Activated naive CD8-positive, alpha-beta T cell treated with anti-CD3 and anti-CD28 coated beads, Interleukin-2, amount 10 ng/mL, durations not matched to agents 7 days and 5 days (primary cell): ENCODE data around the gene ATP5F1D. TPM values are rescaled to one million over a fixed set of nuclear protein-coding genes. Genes with fewer than 3 reads are reported as not detected.

Experiments used
- ATAC-seq: fragments of 150-1000 bp; cut with Tn5 transposase; one replicate; pipeline ENCODE4 v1.10.0; 2021; ENCODE audit warnings: low read depth, moderate library complexity
- POLR2A ChIA-PET: fragments of 350-600 bp; sonication (Branson Sonifier 250); formaldehyde crosslinking; loops from one replicate; lab custom pipeline; 2021; ENCODE audit warnings: antibody characterized with exemption; lab: Charles Lee
- DNase-seq: peaks from one replicate; pipeline ENCODE4 v3.0.0; 2021
- H3K27ac Mint-ChIP-seq: one replicate; pipeline ENCODE4 v1.8.0; 2022; ENCODE audit warnings: mild to moderate bottlenecking, mixed read lengths
- H3K27me3 Mint-ChIP-seq: one replicate; pipeline ENCODE4 v1.8.0; 2022; ENCODE audit warnings: mild to moderate bottlenecking, moderate library complexity, mixed read lengths
- H3K36me3 Mint-ChIP-seq: one replicate; pipeline ENCODE4 v1.8.0; 2021; ENCODE audit warnings: mild to moderate bottlenecking, mixed read lengths
- H3K4me1 Mint-ChIP-seq: one replicate; pipeline ENCODE4 v1.8.0; 2021; ENCODE audit warnings: mixed read lengths
- H3K4me3 Mint-ChIP-seq: one replicate; pipeline ENCODE4 v1.8.0; 2022; ENCODE audit warnings: mild to moderate bottlenecking, moderate library complexity, mixed read lengths
- H3K9me3 Mint-ChIP-seq: one replicate; pipeline ENCODE4 v1.8.0; 2021; ENCODE audit warnings: mixed read lengths
- total RNA-seq, 2 experiments: library from RNA; stranded (reverse); gene quantifications; one replicate each; pipeline ENCODE4 v1.2.3, GENCODE V29; 2021

Gene ATP5F1D
- total RNA-seq, 2 experiments from 2014 or later, result 157 to 161 TPM

DNA sequence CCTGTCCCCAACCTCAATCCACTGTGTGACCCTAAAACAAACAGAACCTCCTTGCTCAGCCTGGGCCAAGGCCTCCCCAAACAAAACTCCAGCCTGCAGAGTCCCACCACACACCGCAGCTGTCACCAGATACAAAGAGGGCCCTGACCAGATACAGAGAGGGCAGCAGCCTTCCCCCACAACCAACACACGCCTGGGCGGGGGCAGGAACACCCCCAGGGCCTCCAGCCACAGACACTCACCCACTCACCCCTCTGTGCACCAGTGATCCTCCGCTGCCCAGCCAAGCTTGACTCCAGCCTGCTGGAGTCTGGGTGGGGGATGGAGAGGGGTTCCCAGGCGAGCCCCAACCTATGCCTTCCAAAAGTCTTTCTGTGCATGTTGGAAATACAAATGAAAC lies 21.6 kb downstream of the ATP5F1D start:
- no peaks in the 10 kb centered on the region for H3K27me3 Mint-ChIP-seq
- peak overlapping the region; percentile 81 for H3K4me3 Mint-ChIP-seq
- H3K36me3 Mint-ChIP-seq, result peaks cover 6% of the 10 kb centered on the region
- no peak for DNase-seq
- peak overlapping the region; percentile 85 for H3K27ac Mint-ChIP-seq
- H3K9me3 Mint-ChIP-seq, result no peaks in the 10 kb centered on the region
- POLR2A ChIA-PET, result interaction anchor here (0.6 to 3.3 kb wide), 4 partner anchors 11 to 188 kb away, joined by 3 to 27 read pairs (median 4); partner anchors contain the start of gene FAM174C
- peaks cover 35% of the 10 kb centered on the region for H3K4me1 Mint-ChIP-seq
- ATAC-seq, result no peak

- H3K4me1 Mint-ChIP-seq, result peaks cover 28% of the 10 kb centered on the region
- H3K4me3 Mint-ChIP-seq, result peak overlapping the region; percentile 71
- H3K36me3 Mint-ChIP-seq, result peaks cover 7% of the 10 kb centered on the region
- H3K9me3 Mint-ChIP-seq, result no peaks in the 10 kb centered on the region
- H3K27me3 Mint-ChIP-seq, result no peaks in the 10 kb centered on the region
- DNase-seq (no peak), ATAC-seq (no peak)
- POLR2A ChIA-PET, result interaction anchor here (1.7 to 6.8 kb wide), 5 partner anchors 10 to 21 kb away, joined by 4 to 385 read pairs (median 10); partner anchors contain the start of genes ATP5F1D and MIDN
- H3K27ac Mint-ChIP-seq, result peak overlapping the region; percentile 81
Observed at GRCh38 chr19:1264801-1265614, 23.5 kb downstream of the ATP5F1D start.

DNA sequence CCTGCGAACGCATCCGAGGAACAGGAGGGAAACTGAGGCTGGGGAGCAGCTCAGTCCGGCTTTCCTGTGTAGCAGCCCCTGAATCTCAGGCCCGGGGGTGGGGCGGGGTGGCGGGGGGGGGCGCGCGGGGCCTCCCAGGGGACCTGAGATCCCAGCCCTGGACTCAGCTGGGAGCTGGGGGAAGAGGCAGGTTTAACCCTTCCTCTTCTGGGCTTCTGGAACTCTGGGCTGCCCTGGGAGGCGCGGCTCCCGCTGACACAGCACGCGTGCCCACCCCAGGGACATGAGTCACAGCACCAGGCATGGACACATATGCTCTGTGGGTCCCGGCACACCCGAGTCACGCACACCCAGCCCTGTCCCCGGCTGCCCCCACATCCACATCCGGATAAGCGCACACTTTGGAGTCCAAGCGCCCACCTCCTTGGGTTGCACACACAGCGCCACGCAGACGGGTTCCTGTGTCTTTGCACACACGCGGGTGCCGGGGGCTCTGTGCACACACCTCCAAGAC lies 24.1 kb downstream of the ATP5F1D start:
- peak overlapping the region; percentile 81 for H3K27ac Mint-ChIP-seq
- H3K4me1 Mint-ChIP-seq, result peaks cover 33% of the 10 kb centered on the region
- POLR2A ChIA-PET, result interaction anchor here (0.9 to 6.8 kb wide), 10 partner anchors 10 to 191 kb away, joined by 3 to 385 read pairs (median 7); partner anchors contain the start of genes ATP5F1D, FAM174C, GPX4 and MIDN
- peak; percentile 71 for DNase-seq
- no peaks in the 10 kb centered on the region for H3K27me3 Mint-ChIP-seq
- peaks cover 13% of the 10 kb centered on the region for H3K36me3 Mint-ChIP-seq
- ATAC-seq, result peak; percentile 9
- no peaks in the 10 kb centered on the region for H3K9me3 Mint-ChIP-seq
- peak overlapping the region; percentile 71 for H3K4me3 Mint-ChIP-seq

GRCh38 chr19:1266129-1266915 lies 24.8 kb downstream of the ATP5F1D start:
- POLR2A ChIA-PET, result interaction anchor here (0.9 to 6.8 kb wide), 10 partner anchors 9 to 192 kb away, joined by 3 to 385 read pairs (median 8); partner anchors contain the start of genes ATP5F1D, FAM174C, GPX4 and MIDN
- DNase-seq, result peak; percentile 98
- Mint-ChIP-seq H3K4me3 (peak overlapping the region; percentile 69), H3K27me3 (no peaks in the 10 kb centered on the region), H3K9me3 (no peaks in the 10 kb centered on the region), H3K4me1 (peaks cover 39% of the 10 kb centered on the region), H3K27ac (peak overlapping the region; percentile 78), H3K36me3 (peaks cover 18% of the 10 kb centered on the region)
- ATAC-seq, result peak; percentile 25

- peak; percentile 5 for ATAC-seq
- POLR2A ChIA-PET, result interaction anchor here (1.2 to 6.8 kb wide), 7 partner anchors 9 to 163 kb away, joined by 4 to 385 read pairs (median 11); partner anchors contain the start of genes ATP5F1D, FAM174C, GPX4 and MIDN
- H3K27me3 Mint-ChIP-seq, result no peaks in the 10 kb centered on the region
- H3K4me1 Mint-ChIP-seq, result peaks cover 39% of the 10 kb centered on the region
- peaks cover 22% of the 10 kb centered on the region for H3K36me3 Mint-ChIP-seq
- peak overlapping the region; percentile 56 for H3K27ac Mint-ChIP-seq
- peak overlapping the region; percentile 69 for H3K4me3 Mint-ChIP-seq
- peak; percentile 91 for DNase-seq
- no peaks in the 10 kb centered on the region for H3K9me3 Mint-ChIP-seq
Observed at GRCh38 chr19:1266916-1267476, 25.4 kb downstream of the ATP5F1D start.

GRCh38 chr19:1267477-1268225 lies 26.1 kb downstream of the ATP5F1D start:
- Mint-ChIP-seq H3K4me1 (peaks cover 43% of the 10 kb centered on the region), H3K4me3 (peak overlapping the region; percentile 45), H3K27ac (peak overlapping the region; percentile 56), H3K36me3 (peaks cover 26% of the 10 kb centered on the region), H3K9me3 (no peaks in the 10 kb centered on the region), H3K27me3 (no peaks in the 10 kb centered on the region)
- POLR2A ChIA-PET, result interaction anchor here (2.2 to 6.8 kb wide), 4 partner anchors 8 to 24 kb away, joined by 8 to 385 read pairs (median 31); partner anchors contain the start of genes ATP5F1D and FAM174C
- no peak for ATAC-seq
- DNase-seq, result peak; percentile 43

DNA sequence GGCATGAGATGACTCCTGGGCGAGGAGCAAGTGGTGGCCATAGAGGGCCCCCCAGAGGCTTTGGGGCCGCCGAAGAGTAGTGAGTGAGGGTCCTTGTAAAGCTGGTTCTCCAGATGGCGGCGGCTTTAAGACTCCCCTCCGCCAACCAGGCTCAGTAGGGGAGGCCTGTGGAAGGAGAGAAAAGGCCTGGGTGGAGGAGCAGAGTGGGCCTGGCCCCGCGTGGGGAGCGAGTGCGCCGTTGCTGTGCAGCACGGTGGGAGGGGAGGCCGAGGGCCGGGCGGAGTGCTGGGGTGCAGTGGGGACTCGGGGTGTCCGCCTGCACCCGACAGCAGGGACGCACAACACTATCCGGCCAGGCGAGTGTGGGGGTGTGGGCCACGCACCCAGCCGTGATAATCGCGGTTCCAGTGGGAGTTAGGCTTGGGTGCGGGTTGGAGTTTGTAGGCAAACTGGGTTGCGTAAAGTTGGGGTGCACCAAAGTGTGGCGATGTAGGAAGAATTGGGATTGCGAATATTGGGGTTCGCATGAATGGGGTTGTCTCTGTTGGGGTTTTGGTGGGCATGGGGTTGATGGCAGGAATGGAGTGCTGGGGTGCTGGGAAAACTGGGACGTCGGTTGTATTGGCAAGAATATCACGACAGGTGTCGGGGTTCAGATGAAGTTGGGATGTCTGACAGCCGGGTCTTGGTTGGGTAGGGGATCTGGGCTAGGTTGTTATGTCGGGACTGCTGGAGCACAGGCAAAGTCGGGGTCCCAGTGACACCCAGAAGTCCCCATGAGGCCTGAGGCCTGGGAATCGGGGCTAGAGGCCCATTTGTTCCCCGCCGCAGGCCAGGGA lies 26.9 kb downstream of the ATP5F1D start:
- peak; percentile 43 for DNase-seq
- Mint-ChIP-seq H3K4me1 (peaks cover 46% of the 10 kb centered on the region), H3K4me3 (peak overlapping the region; percentile 76), H3K27me3 (no peaks in the 10 kb centered on the region), H3K27ac (peak overlapping the region; percentile 87), H3K36me3 (peaks cover 30% of the 10 kb centered on the region), H3K9me3 (no peaks in the 10 kb centered on the region)
- ATAC-seq, result no peak
- POLR2A ChIA-PET, result interaction anchor here (0.5 to 6.8 kb wide), 49 partner anchors 9 to 1911 kb away, joined by 3 to 385 read pairs (median 5); partner anchors contain the start of genes ABCA7, ARHGAP45, ATP5F1D and CNN2

DNA sequence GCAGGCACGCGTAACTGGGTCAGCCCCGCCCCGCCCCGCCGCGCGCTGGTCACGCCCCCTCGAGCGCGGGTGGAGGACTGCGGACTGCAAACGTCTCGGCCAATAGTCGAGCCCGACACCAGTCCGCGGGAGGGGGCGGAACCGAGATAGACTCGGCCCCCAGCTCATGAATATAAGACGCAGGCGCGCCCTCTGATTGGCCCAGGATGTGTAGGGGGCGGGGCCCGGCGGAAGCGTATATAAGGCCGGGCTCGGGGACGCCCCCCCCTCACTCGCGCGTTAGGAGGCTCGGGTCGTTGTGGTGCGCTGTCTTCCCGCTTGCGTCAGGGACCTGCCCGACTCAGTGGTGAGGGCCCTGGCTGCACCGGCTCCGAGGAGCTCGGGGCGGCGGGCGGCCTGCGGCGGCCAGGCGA lies 27.5 kb downstream of the ATP5F1D start, which contains the start of gene CIRBP:
CIRBP (plus strand) TSS at position 268 of the 413 bp plus-strand sequence. CDS start 1,602 bp downstream, outside the sequence.
- peak within 1 kb of the TSS; percentile 88 for H3K27ac Mint-ChIP-seq
- H3K27me3 Mint-ChIP-seq, result no peaks in the 10 kb centered on the region
- H3K36me3 Mint-ChIP-seq, result peaks cover 36% of the 10 kb centered on the region
- no peaks in the 10 kb centered on the region for H3K9me3 Mint-ChIP-seq
- peaks cover 51% of the 10 kb centered on the region for H3K4me1 Mint-ChIP-seq
- DNase-seq, result peak; percentile 99
- peak; percentile 77 for ATAC-seq
- H3K4me3 Mint-ChIP-seq, result peak within 1 kb of the TSS; percentile 94
- POLR2A ChIA-PET, result interaction anchor here (0.5 to 6.8 kb wide), 52 partner anchors 8 to 1911 kb away, joined by 3 to 385 read pairs (median 4); partner anchors contain the start of genes ABCA7, ARHGAP45, ATP5F1D and CNN2

DNA sequence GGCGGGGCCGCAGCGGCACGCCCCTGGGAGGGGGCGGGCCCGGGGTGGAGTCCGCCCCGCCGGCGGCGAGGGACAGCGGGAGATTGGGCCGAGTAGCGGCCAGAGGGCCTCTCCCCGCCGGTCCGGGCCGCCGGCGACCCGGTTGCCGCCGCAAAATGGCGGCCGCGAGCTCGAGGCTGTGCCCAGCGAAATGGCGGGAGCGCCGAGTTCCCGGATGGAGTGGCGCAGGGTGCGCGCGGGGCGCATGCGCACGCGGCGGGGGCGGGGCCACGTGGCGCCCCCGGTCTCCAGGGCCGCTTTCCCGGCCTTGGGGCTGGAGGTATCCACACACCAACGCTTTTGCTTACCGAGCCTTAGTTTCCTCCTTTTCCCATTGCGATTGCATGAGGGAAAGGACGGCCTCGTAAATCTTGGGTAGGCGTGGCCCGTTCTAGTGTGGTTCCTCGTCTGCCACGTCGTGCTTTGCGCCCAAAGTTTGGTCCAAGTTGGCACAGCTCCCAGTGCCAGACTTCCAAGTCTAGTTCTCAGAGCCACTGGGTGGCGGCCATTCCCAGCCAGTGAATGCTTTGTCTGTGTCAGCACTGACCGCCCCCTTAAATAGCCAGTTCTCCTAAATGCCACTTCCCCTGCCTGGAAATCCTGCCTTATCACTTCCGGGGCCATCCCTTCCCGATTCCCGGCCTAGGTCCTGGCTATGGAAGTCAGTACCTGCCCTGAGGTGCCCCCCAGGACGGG lies 28.1 kb downstream of the ATP5F1D start:
- Mint-ChIP-seq H3K27ac (peak overlapping the region; percentile 88), H3K36me3 (peaks cover 36% of the 10 kb centered on the region), H3K9me3 (no peaks in the 10 kb centered on the region), H3K27me3 (no peaks in the 10 kb centered on the region), H3K4me3 (peak overlapping the region; percentile 94), H3K4me1 (peaks cover 51% of the 10 kb centered on the region)
- peak; percentile 33 for ATAC-seq
- peak; percentile 95 for DNase-seq
- POLR2A ChIA-PET, result interaction anchor here (0.6 to 6.8 kb wide), 40 partner anchors 8 to 1346 kb away, joined by 3 to 385 read pairs (median 5); partner anchors contain the start of genes ABCA7, ARHGAP45, ATP5F1D and CNN2

GRCh38 chr19:1270213-1270853 lies 28.8 kb downstream of the ATP5F1D start:
- Mint-ChIP-seq H3K9me3 (no peaks in the 10 kb centered on the region), H3K27ac (peak overlapping the region; percentile 88), H3K4me3 (peak overlapping the region; percentile 94), H3K27me3 (no peaks in the 10 kb centered on the region), H3K4me1 (peaks cover 47% of the 10 kb centered on the region), H3K36me3 (peaks cover 36% of the 10 kb centered on the region)
- POLR2A ChIA-PET, result interaction anchor here (1.3 to 6.8 kb wide), 6 partner anchors 16 to 336 kb away, joined by 5 to 385 read pairs (median 10); partner anchors contain the start of genes ABCA7 and ATP5F1D
- no peak for DNase-seq
- ATAC-seq, result no peak
